MM.1S (cell line): ENCODE data around the gene KHNYN.

Experiments
- EZH2 ChIP-seq: fragments of 300-600 bp; sonication (generic); optimal IDR thresholded peaks from 2 replicates; pipeline ENCODE3; 2017; ENCODE audit warnings: low read depth, mild to moderate bottlenecking, antibody characterized with exemption, low read length, mixed read lengths
- TF ChIP-seq, protein P1 (sequence below): fragments of 300-600 bp; sonication (generic); IDR thresholded peaks from 2 replicates; pipeline ENCODE4 v1.5.1; 2016; ENCODE audit warnings: antibody characterized with exemption, low read length, mixed read lengths

DNA sequence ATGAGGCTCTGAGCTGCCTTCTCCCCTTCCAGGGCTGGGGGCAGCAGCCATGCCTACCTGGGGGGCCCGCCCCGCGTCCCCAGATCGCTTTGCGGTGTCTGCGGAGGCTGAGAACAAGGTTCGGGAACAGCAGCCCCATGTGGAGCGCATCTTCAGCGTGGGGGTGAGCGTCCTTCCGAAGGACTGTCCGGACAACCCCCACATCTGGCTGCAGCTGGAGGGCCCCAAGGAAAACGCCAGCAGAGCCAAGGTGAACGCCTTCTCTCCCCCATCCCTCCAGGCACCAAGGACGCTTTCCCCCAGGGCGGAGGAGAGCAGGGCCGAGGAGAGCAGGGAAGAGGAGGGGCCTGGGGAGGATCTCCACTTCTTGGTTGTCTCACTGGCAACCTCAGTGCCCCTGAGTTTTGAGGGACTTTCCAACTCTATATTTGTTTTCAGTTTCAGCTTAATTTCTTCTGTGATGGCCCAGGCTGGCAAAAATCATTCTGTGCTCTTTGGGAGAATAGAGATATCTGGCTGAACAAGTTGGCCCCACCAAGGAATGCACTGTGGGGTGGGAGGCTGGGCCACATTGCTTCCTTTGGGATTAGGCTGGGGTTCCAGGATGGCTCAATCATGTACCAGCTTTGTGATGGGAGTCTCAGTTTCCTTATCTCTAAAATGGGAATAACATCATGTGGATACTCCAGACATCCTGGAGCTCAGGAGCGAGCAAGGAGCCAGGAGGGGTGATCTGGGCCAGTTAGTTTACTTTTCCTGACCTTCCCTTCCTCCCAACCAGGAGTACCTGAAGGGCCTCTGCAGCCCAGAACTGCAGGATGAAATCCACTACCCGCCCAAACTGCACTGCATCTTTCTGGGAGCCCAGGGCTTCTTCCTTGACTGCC, 1.2 kb downstream of the KHNYN start:
- TF ChIP-seq, protein P1, sequence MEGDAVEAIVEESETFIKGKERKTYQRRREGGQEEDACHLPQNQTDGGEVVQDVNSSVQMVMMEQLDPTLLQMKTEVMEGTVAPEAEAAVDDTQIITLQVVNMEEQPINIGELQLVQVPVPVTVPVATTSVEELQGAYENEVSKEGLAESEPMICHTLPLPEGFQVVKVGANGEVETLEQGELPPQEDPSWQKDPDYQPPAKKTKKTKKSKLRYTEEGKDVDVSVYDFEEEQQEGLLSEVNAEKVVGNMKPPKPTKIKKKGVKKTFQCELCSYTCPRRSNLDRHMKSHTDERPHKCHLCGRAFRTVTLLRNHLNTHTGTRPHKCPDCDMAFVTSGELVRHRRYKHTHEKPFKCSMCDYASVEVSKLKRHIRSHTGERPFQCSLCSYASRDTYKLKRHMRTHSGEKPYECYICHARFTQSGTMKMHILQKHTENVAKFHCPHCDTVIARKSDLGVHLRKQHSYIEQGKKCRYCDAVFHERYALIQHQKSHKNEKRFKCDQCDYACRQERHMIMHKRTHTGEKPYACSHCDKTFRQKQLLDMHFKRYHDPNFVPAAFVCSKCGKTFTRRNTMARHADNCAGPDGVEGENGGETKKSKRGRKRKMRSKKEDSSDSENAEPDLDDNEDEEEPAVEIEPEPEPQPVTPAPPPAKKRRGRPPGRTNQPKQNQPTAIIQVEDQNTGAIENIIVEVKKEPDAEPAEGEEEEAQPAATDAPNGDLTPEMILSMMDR = no peak
- TF ChIP-seq EZH2 = no peak
